DOHH2 (cell line): Measurements from ENCODE around the gene VAC14.

Source experiments
- H3F3A ChIP-seq: fragments of 200-600 bp; sonication (generic), shearing (Covaris generic); 2 replicates; pipeline ENCODE4 v1.6.0; 2016; ENCODE audit warnings: antibody characterized with exemption, mild to moderate bottlenecking; ENCODE audit not compliant: control insufficient read depth, insufficient read depth
- H3K27ac ChIP-seq: fragments of 200-600 bp; sonication (generic); 2 replicates; pipeline ENCODE4 v1.5.1; 2014; ENCODE audit warnings: low read depth, mild to moderate bottlenecking, low read length, moderate library complexity
- H3K27me3 ChIP-seq: fragments of 200-600 bp; sonication (generic); 2 replicates; pipeline ENCODE4 v1.6.1; 2014; ENCODE audit warnings: mild to moderate bottlenecking, low read length, mixed read lengths; ENCODE audit not compliant: control insufficient read depth
- H3K36me3 ChIP-seq: fragments of 200-600 bp; sonication (generic); 2 replicates; pipeline ENCODE4 v1.6.1; 2014; ENCODE audit warnings: mild to moderate bottlenecking, low read length, moderate library complexity, mixed read lengths; ENCODE audit not compliant: control insufficient read depth
- H3K4me1 ChIP-seq: fragments of 200-600 bp; sonication (generic); 2 replicates; pipeline ENCODE4 v1.6.1; 2014; ENCODE audit warnings: mild to moderate bottlenecking, low read length, mixed read lengths; ENCODE audit not compliant: control insufficient read depth
- H3K4me2 ChIP-seq: fragments of 200-600 bp; sonication (generic); 2 replicates; pipeline ENCODE4 v1.6.0; 2014; ENCODE audit warnings: mild to moderate bottlenecking, low read length, moderate library complexity
- H3K4me3 ChIP-seq: fragments of 200-600 bp; sonication (generic); 2 replicates; pipeline ENCODE4 v1.5.1; 2014; ENCODE audit warnings: mild to moderate bottlenecking, low read length, mixed read lengths
- H3K79me2 ChIP-seq: fragments of 200-600 bp; sonication (generic); 2 replicates; pipeline ENCODE4 v1.6.1; 2014; ENCODE audit warnings: mild to moderate bottlenecking, low read length, mixed read lengths; ENCODE audit not compliant: control insufficient read depth
- H3K9me2 ChIP-seq: fragments of 200-600 bp; sonication (generic); replicated peaks from 2 replicates; pipeline ENCODE4 v1.6.1; 2014; ENCODE audit warnings: mild to moderate bottlenecking, low read length, mixed read lengths; ENCODE audit not compliant: control insufficient read depth
- H3K9me3 ChIP-seq: fragments of 200-600 bp; sonication (generic); 2 replicates; pipeline ENCODE4 v1.6.1; 2014; ENCODE audit warnings: antibody characterized with exemption, low read length, mixed read lengths; ENCODE audit not compliant: control insufficient read depth, insufficient read depth
- H4K20me1 ChIP-seq: fragments of 200-600 bp; sonication (generic); 2 replicates; pipeline ENCODE4 v1.6.0; 2014; ENCODE audit warnings: low read depth, mild to moderate bottlenecking, antibody characterized with exemption, low read length, moderate library complexity; ENCODE audit not compliant: control insufficient read depth, insufficient read depth
- CTCF ChIP-seq: fragments of 200-600 bp; sonication (generic); IDR thresholded peaks from one replicate; pipeline ENCODE4 v1.5.1; 2014; ENCODE audit warnings: antibody characterized with exemption, mild to moderate bottlenecking, low read depth, low read length; ENCODE audit not compliant: poor library complexity, severe bottlenecking
- EZH2phosphoT487 ChIP-seq: fragments of 200-600 bp; sonication (generic); IDR thresholded peaks from 2 replicates; pipeline ENCODE4 v1.6.1; 2017; ENCODE audit warnings: borderline replicate concordance, mild to moderate bottlenecking, antibody characterized with exemption, low read length, moderate library complexity, mixed read lengths

Gene VAC14

DNA sequence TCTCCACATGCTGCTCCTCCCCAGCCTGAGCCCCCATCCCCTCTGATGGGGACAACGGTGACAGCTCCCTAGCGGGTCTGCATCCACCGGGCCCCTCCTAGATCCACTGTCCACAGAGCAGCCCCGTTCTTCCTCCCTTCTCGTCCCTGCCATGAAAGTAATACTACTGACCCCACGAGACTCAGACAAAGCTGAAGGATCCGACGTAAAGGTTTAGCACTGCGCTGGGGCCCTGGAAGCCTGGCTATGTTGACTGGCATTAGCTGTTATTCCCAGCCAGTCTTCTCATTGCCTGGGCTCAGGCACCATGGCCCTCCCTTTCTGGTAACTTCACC is 30.7 kb downstream of the VAC14 start:
- Histone ChIP-seq H3F3A (peaks cover 2% of the 10 kb centered on the region; the same call in 1 of the 2 replicates), H3K4me1 (no peaks in the 10 kb centered on the region), H3K36me3 (peaks cover 29% of the 10 kb centered on the region), H3K27ac (no peak overlapping the region), H3K79me2 (no peaks in the 10 kb centered on the region), H3K4me3 (no peak overlapping the region), H3K27me3 (no peaks in the 10 kb centered on the region), H3K4me2 (no peak overlapping the region), H3K9me3 (no peaks in the 10 kb centered on the region), H4K20me1 (no peaks in the 10 kb centered on the region), H3K9me2 (no peaks in the 10 kb centered on the region)
- TF ChIP-seq CTCF (no peak), EZH2phosphoT487 (no peak)

GRCh38 chr16:70769761-70770160 is 31.2 kb downstream of the VAC14 start:
- Histone ChIP-seq H4K20me1 (no peaks in the 10 kb centered on the region), H3K36me3 (peaks cover 29% of the 10 kb centered on the region), H3K4me3 (no peak overlapping the region), H3K27me3 (no peaks in the 10 kb centered on the region), H3K4me1 (no peaks in the 10 kb centered on the region), H3K79me2 (no peaks in the 10 kb centered on the region), H3K27ac (no peak overlapping the region), H3F3A (peaks cover 2% of the 10 kb centered on the region; the same call in 1 of the 2 replicates), H3K9me2 (no peaks in the 10 kb centered on the region), H3K4me2 (no peak overlapping the region), H3K9me3 (no peaks in the 10 kb centered on the region)
- TF ChIP-seq EZH2phosphoT487: no peak
- TF ChIP-seq CTCF: no peak

- no peaks in the 10 kb centered on the region for H3K79me2 ChIP-seq
- peaks cover 28% of the 10 kb centered on the region for H3K36me3 ChIP-seq
- no peak overlapping the region for H3K27ac ChIP-seq
- H3K4me2 ChIP-seq: no peak overlapping the region
- H3K9me2 ChIP-seq: no peaks in the 10 kb centered on the region
- no peaks in the 10 kb centered on the region for H4K20me1 ChIP-seq
- no peaks in the 10 kb centered on the region for H3K9me3 ChIP-seq
- no peak for TF ChIP-seq CTCF
- no peak for TF ChIP-seq EZH2phosphoT487
- no peaks in the 10 kb centered on the region for H3K4me1 ChIP-seq
- peaks cover 2% of the 10 kb centered on the region; the same call in 1 of the 2 replicates for H3F3A ChIP-seq
- H3K27me3 ChIP-seq: no peaks in the 10 kb centered on the region
- no peak overlapping the region for H3K4me3 ChIP-seq
Measured at GRCh38 chr16:70769131-70769530, 31.8 kb downstream of the VAC14 start.

- TF ChIP-seq CTCF (no peak), EZH2phosphoT487 (no peak)
- Histone ChIP-seq H3K9me2 (no peaks in the 10 kb centered on the region), H3K4me3 (no peak overlapping the region), H3K27ac (no peak overlapping the region), H3F3A (0 out of 2 replicates have a peak, but pooled peaks cover 2% of the 10 kb centered on the region), H3K4me2 (no peak overlapping the region), H3K27me3 (no peaks in the 10 kb centered on the region), H3K79me2 (no peaks in the 10 kb centered on the region), H3K4me1 (no peaks in the 10 kb centered on the region), H4K20me1 (no peaks in the 10 kb centered on the region), H3K9me3 (no peaks in the 10 kb centered on the region), H3K36me3 (peaks cover 23% of the 10 kb centered on the region)
Measured at GRCh38 chr16:70768203-70768580, 32.8 kb downstream of the VAC14 start.
